ENCODE data around the gene CRACDL.

Gene CRACDL

DNA sequence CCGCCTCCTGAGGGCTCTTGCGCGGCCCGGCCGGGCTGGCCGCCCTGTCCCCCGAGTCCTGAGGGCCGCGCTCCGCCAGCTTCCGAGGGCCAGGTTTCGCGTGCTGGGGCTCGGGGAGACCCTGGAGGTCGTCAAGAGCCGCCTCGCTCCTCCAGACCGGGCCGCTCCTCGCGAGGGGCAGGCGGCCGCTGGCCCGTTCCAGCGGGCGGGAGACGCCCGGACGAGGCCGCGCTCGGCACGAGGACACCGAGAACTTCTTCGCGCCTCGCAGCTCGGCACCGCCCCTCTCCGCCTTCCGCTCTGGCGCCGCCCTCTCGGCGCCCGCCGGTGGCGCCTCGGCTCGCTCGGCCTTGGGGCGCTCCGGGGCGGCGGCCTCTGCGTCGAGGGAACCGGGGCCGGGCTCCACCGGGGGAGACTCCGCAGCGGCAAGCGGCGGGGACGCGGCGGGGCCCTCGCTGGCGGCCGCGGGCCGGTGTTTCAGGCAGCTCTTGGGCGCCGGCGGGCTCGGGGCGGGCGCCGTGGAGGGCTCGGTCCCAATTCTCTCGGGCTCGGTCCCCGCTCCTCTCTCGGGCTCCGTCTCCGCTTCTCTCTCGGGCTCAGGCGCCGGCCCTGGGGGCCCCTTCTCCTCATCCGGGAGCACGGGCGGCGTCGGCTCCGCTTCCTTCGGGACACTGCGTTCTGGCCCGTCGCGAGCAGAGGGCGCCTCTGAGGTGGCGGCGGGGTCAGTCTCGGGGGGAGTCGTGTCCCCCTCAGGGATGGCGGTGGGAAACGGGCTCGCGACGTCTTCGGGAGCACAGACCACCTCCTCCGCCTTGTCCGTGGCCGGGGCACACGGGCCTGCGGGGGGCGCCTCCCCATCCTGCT is 113.5 kb downstream of the CRACDL start:
- no peak for DNase-seq

DNA sequence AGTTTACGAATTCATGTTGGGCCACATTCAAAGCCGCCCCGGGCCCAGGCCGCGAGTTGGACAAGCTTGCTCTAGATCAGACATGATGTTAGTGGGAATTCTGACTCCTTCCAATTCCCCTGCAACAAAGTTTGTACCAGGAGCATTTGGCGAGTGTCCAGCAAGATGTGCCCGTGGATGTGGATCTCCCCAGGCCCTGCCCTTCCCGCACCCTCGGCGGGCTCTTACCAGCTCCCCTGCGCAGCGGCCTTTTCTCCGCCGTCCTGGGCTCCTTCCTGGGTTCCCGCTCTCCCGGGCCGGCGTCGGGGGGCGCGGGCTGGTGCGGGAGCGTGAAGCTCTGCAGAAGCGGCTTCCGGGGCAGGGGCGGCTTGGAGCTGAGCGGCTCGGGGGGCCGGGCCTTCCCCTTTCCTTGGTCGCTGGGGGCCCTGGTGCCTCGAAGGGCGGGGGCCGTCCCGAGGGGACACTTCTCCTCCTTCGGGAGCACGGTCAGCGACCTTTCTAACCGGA is 114.3 kb downstream of the CRACDL start:
- no peak for DNase-seq

GRCh38 chr2:98819231-98819766 is 116.7 kb downstream of the CRACDL start:
- no peak for DNase-seq

- no peak for DNase-seq
These were observed 117.9 kb downstream of the CRACDL start for GRCh38 chr2:98818164-98818563.

GRCh38 chr2:98816281-98816680 is 119.7 kb downstream of the CRACDL start:
- no peak for DNase-seq

- DNase-seq, result no peak
These were observed 120.2 kb downstream of the CRACDL start for GRCh38 chr2:98815795-98816194.

DNA sequence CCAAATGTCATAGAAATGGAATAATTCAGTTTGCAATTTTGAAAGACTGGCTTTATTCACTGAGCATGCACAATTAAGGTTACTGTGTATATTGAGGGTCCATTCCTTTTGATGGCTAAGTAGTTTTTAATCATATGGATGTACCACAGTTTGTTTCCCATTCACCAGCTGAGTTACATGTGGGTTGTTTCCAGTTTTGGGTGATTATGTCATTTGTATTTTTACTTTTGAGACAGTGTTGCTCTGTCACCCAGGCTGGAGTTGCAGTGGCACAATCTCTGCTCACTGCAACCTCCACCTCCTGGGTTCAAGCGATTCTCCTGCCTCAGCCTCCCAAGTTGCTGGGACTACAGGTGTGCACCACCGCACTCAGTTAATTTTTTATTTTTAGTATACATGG is 124.3 kb downstream of the CRACDL start:
- DNase-seq, result no peak

- DNase-seq, result no peak
These were observed 125.5 kb downstream of the CRACDL start for GRCh38 chr2:98810588-98810928.

DNA sequence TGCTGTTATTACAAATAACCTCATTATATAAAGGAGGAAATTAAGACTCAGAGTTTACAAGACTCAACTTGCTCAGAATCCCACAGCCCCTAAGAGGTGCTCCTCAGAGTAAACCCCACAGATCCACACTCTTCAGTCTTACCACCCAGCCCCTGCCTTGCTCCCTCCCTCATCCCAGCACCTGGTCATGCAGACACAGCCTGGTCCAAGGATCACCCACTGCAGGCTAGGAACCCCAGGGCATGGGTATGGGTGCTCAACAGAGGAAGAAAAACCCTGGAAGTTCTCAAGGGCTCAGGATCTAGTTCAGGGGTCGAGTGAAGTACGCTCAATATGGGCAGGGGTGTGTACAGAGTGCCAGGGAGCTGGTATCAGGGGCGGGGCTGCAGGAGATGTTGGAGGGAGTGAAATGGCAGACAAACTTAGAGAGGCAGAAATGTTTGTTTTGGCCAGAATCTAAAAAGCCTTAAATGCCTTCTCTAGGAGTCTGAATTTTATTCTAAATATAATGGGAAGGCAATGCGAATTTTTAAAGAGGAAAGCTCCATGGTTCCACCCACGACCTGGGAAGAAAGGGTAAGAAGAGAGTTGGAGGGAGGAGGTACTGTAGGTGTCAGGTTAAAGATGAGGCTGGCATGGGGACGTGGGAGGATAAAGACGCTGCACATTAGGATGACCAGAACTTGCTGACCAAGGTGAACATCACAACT is 126.0 kb downstream of the CRACDL start:
- no peak for DNase-seq

GRCh38 chr2:98809116-98809515 is 126.9 kb downstream of the CRACDL start:
- no peak for DNase-seq

DNA sequence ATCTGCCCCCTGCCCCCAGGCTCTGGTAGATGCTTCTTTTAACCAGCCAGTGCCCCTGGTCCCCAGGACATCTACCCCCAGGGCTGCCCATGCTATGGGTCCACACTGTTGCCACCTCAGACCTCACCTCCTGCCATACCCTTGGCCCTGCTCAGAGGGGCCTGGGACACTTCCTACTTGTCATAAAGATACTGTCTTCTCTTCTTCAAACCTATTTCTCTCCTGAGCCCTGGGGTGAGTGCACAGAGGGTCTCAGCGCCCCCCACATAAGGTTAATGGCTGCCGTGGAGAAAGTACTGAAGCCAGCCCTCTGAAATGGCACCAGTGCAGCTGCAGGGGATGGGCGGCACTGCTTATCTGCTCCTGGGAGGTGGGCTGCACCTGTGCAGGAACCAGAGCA is 127.5 kb downstream of the CRACDL start:
- DNase-seq, result no peak

- DNase-seq, result no peak
These were observed 128.1 kb downstream of the CRACDL start for GRCh38 chr2:98807929-98808328.

GRCh38 chr2:98807221-98807620 is 128.8 kb downstream of the CRACDL start:
- DNase-seq, result no peak

DNA sequence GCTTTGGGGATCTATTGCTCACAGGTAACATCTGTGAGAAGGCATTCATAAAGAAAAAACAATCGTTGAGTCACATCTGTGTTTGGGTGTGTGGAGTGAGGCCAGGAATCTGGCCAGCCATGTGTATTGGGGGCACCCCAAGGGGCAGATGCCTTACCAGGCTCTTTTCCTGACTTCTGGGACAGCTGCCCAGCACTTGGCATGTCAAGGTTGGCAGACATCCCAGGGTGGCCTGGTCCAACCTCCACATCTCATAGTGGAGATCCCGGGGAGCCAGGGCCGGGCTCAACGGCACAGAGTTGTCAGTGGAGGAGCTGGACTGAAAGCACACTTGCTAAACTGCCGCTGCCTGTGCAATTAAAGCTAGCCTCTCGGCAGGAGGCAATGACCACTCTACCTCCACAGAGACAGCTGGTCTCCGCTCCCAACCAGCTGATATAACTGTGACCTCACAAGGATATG is 129.8 kb downstream of the CRACDL start:
- DNase-seq, result no peak

DNA sequence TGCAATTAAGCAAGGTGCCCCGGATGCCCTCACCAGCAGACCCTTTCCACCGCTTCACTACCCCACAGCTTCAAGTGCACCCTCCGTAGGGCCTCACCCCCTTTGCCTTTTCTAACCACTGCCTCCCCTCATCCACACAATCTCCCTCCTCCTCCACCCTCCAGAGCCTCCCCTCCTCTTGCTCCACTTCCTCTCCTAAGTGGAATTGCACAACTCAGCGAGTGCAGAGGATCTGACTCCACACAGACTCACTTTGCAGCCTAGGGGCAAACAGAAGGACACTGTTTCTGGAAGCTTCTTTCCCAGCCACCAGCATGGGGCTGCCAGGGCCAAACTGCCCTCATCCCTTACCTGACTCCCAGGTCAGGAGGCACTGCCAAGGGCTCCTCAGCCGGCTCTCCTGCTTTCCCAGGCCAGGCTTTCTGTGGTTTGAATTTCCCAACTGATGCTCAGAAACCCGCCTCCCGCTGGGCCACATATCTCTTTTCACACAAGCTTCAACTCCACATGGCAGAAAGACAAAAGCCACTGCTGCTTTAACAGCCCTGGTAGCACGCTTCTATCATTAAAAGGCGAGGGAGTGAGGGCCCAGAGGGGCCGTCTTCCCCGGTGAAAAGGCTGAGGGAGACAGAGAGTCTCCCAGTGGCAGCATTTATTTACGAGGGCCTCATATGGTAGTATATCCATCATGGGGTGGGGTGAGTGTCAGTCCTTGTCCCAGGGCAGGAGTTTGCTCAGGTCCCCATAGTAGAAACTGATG is 130.4 kb downstream of the CRACDL start:
- no peak for DNase-seq

GRCh38 chr2:98804736-98805135 is 131.3 kb downstream of the CRACDL start:
- DNase-seq, result no peak

DNA sequence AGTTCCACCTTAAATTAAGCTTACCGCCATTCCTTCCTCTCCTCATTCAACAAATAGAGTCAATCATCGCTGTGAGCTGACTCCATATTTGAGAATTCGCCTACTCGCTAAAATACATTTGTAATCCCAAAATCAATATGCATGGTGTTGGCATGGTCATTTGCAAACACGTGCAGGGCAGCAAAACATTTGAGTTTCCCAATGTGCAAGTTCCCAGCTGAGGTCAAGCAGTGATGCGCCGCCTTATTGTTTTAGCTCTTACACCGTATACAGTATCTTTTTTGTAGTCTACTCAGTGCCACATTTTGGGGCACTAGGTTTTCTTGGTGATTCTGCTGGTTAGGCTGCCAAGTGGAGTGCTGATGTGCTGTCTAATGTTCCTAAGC is 131.8 kb downstream of the CRACDL start:
- no peak for DNase-seq

GRCh38 chr2:98803405-98804264 is 132.4 kb downstream of the CRACDL start:
- DNase-seq, result no peak

DNA sequence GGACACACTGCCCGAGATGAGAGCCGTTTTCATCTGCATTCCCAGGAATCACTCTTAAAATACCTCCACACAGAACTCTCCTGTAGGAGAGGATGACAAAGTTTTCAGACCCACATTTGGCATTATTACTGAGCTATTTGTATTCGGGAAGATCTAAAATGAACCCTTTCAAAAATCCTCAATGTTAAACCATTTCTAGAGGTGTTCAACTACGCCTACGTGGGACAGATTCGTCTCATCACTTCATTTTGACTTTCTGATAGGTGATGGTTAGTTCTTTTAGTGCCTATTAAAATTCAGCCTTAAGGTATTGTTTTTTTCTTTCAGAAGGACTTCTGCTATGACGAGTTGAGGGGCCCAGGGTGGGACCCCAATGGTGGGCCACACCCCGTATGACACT is 133.7 kb downstream of the CRACDL start:
- DNase-seq, result no peak

DNA sequence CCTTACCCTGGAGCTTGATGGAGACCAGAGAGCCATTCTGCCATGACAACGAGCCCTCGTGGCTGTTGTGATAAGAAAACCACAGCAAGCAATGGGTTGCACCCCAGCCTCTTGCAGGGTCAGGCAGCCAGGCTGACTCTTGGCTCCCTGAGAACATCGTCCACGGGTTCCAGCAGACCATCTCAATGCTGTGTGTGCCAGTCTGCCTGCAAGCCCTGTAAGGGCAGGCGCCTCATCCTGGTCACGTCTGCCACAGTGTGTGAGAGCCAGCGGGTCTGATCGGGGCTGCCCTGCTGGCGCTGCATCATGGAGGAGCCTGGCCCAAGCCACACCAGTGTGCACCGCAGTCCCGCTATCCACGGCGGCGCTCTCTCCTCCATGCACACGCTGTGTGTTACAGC is 134.1 kb downstream of the CRACDL start:
- no peak for DNase-seq

GRCh38 chr2:98801286-98801685 is 134.7 kb downstream of the CRACDL start:
- no peak for DNase-seq

All from NCI-H2081 treated with DMSO at 0.1 percent for 48 hours (cell line).